ENCODE results near the gene TRAF5. TPM values are rescaled to one million over a fixed set of nuclear protein-coding genes. Genes with fewer than 3 reads are reported as not detected.
"Not testable (repeated sequence)": the region's sequence is repeated elsewhere in the genome, so short reads cannot be mapped to it uniquely, and the experiment has no call there.

Gene TRAF5
- total RNA-seq, 1 experiment from 2014 or later, result 8.8 TPM

GRCh38 chr1:211399851-211400393 is 73.3 kb downstream of the TRAF5 start:
- H3K4me3 ChIP-seq (ENCODE audit: low read depth, low read length); H3K36me3 Mint-ChIP-seq (ENCODE audit: insufficient read depth, unreplicated experiment); H3K4me3 Mint-ChIP-seq (ENCODE audit: unreplicated experiment); BruUV-seq (replicated peaks); DNase-seq; H3K36me3 ChIP-seq (ENCODE audit: control insufficient read depth, insufficient read depth, low read length); CTCF ChIA-PET; H3K9me3 ChIP-seq; H3K4me1 Mint-ChIP-seq (ENCODE audit: low read depth, unreplicated experiment); H3K4me1 ChIP-seq; H3K27me3 ChIP-seq (replicated peaks; ENCODE audit: control insufficient read depth, insufficient read depth, low read length); intact Hi-C loops (cut with micrococcal nuclease; ENCODE audit: unreplicated experiment); POLR2A ChIA-PET; H3K27ac Mint-ChIP-seq (ENCODE audit: unreplicated experiment); H3K27me3 Mint-ChIP-seq (ENCODE audit: insufficient read depth, unreplicated experiment): not testable (repeated sequence)
- H3K9me3 Mint-ChIP-seq (ENCODE audit: unreplicated experiment), result peaks cover 12% of the 10 kb centered on the region

GRCh38 chr1:211401751-211402150 is 75.1 kb downstream of the TRAF5 start:
- H3K4me3 Mint-ChIP-seq (ENCODE audit: unreplicated experiment); H3K36me3 Mint-ChIP-seq (ENCODE audit: insufficient read depth, unreplicated experiment); H3K4me1 ChIP-seq; BruUV-seq (replicated peaks); intact Hi-C loops (cut with micrococcal nuclease; ENCODE audit: unreplicated experiment); H3K4me3 ChIP-seq (ENCODE audit: low read depth, low read length); H3K4me1 Mint-ChIP-seq (ENCODE audit: low read depth, unreplicated experiment); POLR2A ChIA-PET; DNase-seq; CTCF ChIA-PET; H3K27me3 ChIP-seq (replicated peaks; ENCODE audit: control insufficient read depth, insufficient read depth, low read length); H3K27ac Mint-ChIP-seq (ENCODE audit: unreplicated experiment); H3K36me3 ChIP-seq (ENCODE audit: control insufficient read depth, insufficient read depth, low read length); H3K9me3 ChIP-seq; H3K27me3 Mint-ChIP-seq (ENCODE audit: insufficient read depth, unreplicated experiment): not testable (repeated sequence)
- H3K9me3 Mint-ChIP-seq (ENCODE audit: unreplicated experiment), result peaks cover 16% of the 10 kb centered on the region

GRCh38 chr1:211406086-211406485 is 79.5 kb downstream of the TRAF5 start:
- H3K4me1 ChIP-seq; H3K36me3 Mint-ChIP-seq (ENCODE audit: insufficient read depth, unreplicated experiment); H3K4me3 ChIP-seq (ENCODE audit: low read depth, low read length); H3K4me3 Mint-ChIP-seq (ENCODE audit: unreplicated experiment); POLR2A ChIA-PET; H3K27me3 Mint-ChIP-seq (ENCODE audit: insufficient read depth, unreplicated experiment); H3K36me3 ChIP-seq (ENCODE audit: control insufficient read depth, insufficient read depth, low read length); intact Hi-C loops (cut with micrococcal nuclease; ENCODE audit: unreplicated experiment); H3K9me3 ChIP-seq; CTCF ChIA-PET; H3K27me3 ChIP-seq (replicated peaks; ENCODE audit: control insufficient read depth, insufficient read depth, low read length); H3K27ac Mint-ChIP-seq (ENCODE audit: unreplicated experiment); H3K4me1 Mint-ChIP-seq (ENCODE audit: low read depth, unreplicated experiment); DNase-seq; BruUV-seq (replicated peaks): not testable (repeated sequence)
- H3K9me3 Mint-ChIP-seq (ENCODE audit: unreplicated experiment), result peaks cover 31% of the 10 kb centered on the region

GRCh38 chr1:211407749-211408148 is 81.1 kb downstream of the TRAF5 start:
- H3K27ac Mint-ChIP-seq (ENCODE audit: unreplicated experiment); CTCF ChIA-PET; intact Hi-C loops (cut with micrococcal nuclease; ENCODE audit: unreplicated experiment); H3K27me3 Mint-ChIP-seq (ENCODE audit: insufficient read depth, unreplicated experiment); H3K4me3 Mint-ChIP-seq (ENCODE audit: unreplicated experiment); BruUV-seq (replicated peaks); H3K9me3 ChIP-seq; H3K4me1 Mint-ChIP-seq (ENCODE audit: low read depth, unreplicated experiment); H3K36me3 Mint-ChIP-seq (ENCODE audit: insufficient read depth, unreplicated experiment); H3K27me3 ChIP-seq (replicated peaks; ENCODE audit: control insufficient read depth, insufficient read depth, low read length); H3K4me1 ChIP-seq; H3K4me3 ChIP-seq (ENCODE audit: low read depth, low read length); H3K36me3 ChIP-seq (ENCODE audit: control insufficient read depth, insufficient read depth, low read length); POLR2A ChIA-PET: not testable (repeated sequence)
- peaks cover 20% of the 10 kb centered on the region for H3K9me3 Mint-ChIP-seq (ENCODE audit: unreplicated experiment)
- peak; percentile 18 to 33 for DNase-seq

GRCh38 chr1:211411639-211412038 is 85.0 kb downstream of the TRAF5 start:
- H3K9me3 Mint-ChIP-seq (ENCODE audit: unreplicated experiment), result peaks cover 17% of the 10 kb centered on the region
- Histone ChIP-seq H3K4me3 (ENCODE audit: low read depth, low read length) (no peak overlapping the region), H3K36me3 (ENCODE audit: control insufficient read depth, insufficient read depth, low read length) (no peaks in the 10 kb centered on the region), H3K9me3 (peaks cover 3% of the 10 kb centered on the region; the same call in 1 of the 2 replicates), H3K27me3 (replicated peaks; ENCODE audit: control insufficient read depth, insufficient read depth, low read length) (no peaks in the 10 kb centered on the region), H3K4me1 (no peaks in the 10 kb centered on the region)
- no TSS peak for BruUV-seq (replicated peaks)
- no peaks in the 10 kb centered on the region for H3K4me1 Mint-ChIP-seq (ENCODE audit: low read depth, unreplicated experiment)
- no peak overlapping the region for H3K27ac Mint-ChIP-seq (ENCODE audit: unreplicated experiment)
- no peak for DNase-seq
- no peak overlapping the region for H3K4me3 Mint-ChIP-seq (ENCODE audit: unreplicated experiment)
- no peaks in the 10 kb centered on the region for H3K36me3 Mint-ChIP-seq (ENCODE audit: insufficient read depth, unreplicated experiment)
- CTCF ChIA-PET, result no interaction called here
- intact Hi-C loops (cut with micrococcal nuclease; ENCODE audit: unreplicated experiment), result no loop called here
- POLR2A ChIA-PET, result no interaction called here
- H3K27me3 Mint-ChIP-seq (ENCODE audit: insufficient read depth, unreplicated experiment), result peaks cover 3% of the 10 kb centered on the region
- TF ChIP-seq CTCF (IDR thresholded peaks at IDR 0.05; ENCODE audit: insufficient read depth in 1 of 2, low read depth in 1 of 2, low read length in 1 of 2, severe bottlenecking in 1 of 2, unreplicated experiment in 1 of 2), result no peak

Data from Caco-2 (cell line).